Measurements from ENCODE around the gene CLDN24. TPM values are rescaled to one million over a fixed set of nuclear protein-coding genes. Genes with fewer than 3 reads are reported as not detected.

CLDN24 gene
- total RNA-seq, 1 donor from 2014 or later, result not detected

DNA sequence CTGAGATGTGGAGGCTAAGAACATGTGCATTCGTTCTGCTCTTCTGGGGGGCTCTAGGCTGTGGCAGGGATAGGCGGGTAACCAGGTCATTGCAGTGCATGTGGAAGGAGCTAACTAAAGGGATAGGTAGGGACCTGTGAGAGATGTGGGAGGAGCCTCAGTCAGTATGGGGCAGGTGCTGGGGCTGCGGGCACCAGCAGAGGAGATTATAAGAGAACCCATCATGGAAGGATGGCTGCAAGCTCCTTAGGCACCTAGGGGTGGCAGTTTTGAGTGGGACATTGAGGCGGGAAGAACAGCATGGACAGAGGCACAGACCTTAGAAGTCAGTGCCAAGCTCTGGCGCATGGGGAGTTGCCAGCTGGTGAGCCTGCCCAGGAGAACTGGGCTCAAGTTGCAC is 9.4 kb downstream of the CLDN24 start:
- TF ChIP-seq CTCF (conservative IDR thresholded peaks at IDR 0.05; ENCODE audit: low read depth, low read length), result no peak
- H3K4me3 ChIP-seq (ENCODE audit: low read depth, low read length), result no peak overlapping the region
- no peak for DNase-seq (ENCODE audit: low read depth)

DNA sequence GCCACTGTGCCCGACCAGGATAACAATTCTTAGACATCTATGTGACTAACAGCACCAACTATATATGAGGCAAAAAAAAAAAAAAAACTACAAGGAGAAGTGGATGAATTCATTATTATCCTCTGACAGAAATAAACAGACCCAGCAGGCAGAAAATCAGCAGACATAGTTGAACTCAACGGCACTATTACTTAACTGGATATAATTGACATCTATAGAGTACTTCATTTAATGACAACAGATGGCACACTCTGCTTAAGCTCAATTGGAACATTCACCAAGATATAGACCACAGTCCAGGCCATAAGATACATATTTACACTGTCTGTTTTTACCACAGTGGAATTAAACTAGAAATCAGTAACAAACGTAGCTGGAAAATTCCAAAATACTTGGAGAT is 15.4 kb downstream of the CLDN24 start:
- no peak overlapping the region for H3K4me3 ChIP-seq (ENCODE audit: low read depth, low read length)
- no peak for TF ChIP-seq CTCF (conservative IDR thresholded peaks at IDR 0.05; ENCODE audit: low read depth, low read length)
- no peak for DNase-seq (ENCODE audit: low read depth)

GRCh38 chr4:183304538-183304937 is 17.7 kb downstream of the CLDN24 start:
- TF ChIP-seq CTCF (conservative IDR thresholded peaks at IDR 0.05; ENCODE audit: low read depth, low read length), result no peak
- H3K4me3 ChIP-seq (ENCODE audit: low read depth, low read length), result no peak overlapping the region
- DNase-seq (ENCODE audit: low read depth), result no peak

GRCh38 chr4:183304067-183304466 is 18.2 kb downstream of the CLDN24 start:
- TF ChIP-seq CTCF (conservative IDR thresholded peaks at IDR 0.05; ENCODE audit: low read depth, low read length), result no peak
- no peak overlapping the region for H3K4me3 ChIP-seq (ENCODE audit: low read depth, low read length)
- no peak for DNase-seq (ENCODE audit: low read depth)

- no peak overlapping the region for H3K4me3 ChIP-seq (ENCODE audit: low read depth, low read length)
- TF ChIP-seq CTCF (conservative IDR thresholded peaks at IDR 0.05; ENCODE audit: low read depth, low read length), result no peak
- DNase-seq (ENCODE audit: low read depth), result no peak
Measured at GRCh38 chr4:183303301-183303700, 18.9 kb downstream of the CLDN24 start.

DNA sequence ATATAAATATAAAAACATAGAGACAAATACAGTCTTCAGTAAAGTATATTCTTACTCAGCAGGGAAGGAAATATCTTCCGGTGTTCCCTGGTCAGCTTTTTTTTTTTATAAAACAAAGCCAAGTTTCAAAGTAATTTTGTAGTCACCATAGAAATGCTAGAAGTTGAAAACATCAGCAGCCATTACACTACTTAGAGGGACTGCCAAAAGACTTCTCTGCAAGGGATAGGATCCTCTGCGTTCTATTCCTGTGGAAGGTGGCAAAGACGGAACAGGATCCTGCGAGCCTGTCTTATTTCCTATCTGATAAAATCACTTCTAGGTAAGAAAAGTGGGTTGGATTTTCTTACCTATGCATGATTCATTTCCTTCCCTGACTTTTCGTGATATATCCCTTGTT is 21.6 kb downstream of the CLDN24 start:
- no peak for DNase-seq (ENCODE audit: low read depth)
- no peak overlapping the region for H3K4me3 ChIP-seq (ENCODE audit: low read depth, low read length)
- TF ChIP-seq CTCF (conservative IDR thresholded peaks at IDR 0.05; ENCODE audit: low read depth, low read length), result no peak

DNA sequence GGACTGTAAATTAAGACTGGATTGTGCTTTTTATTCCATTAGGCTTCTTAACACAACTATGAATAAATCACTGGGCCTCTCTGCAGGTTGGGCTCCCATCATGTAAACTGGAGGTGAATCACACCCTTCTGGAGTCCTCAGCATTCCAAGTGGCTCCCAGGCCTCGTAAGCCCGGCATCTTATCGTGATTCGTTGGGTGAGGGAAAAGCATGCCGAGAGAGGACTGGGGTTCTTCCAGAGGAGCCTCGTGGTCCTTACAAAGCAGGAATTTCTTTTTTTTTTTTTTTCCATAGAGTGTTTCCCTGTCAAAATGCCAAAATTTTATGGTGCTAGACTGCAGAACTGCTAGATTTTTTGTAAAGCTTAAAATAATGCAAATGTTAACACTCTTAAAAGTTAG is 22.2 kb downstream of the CLDN24 start:
- no peak for DNase-seq (ENCODE audit: low read depth)

More for the DNA sequence above, 22.2 kb downstream of the CLDN24 start:
- no peak for TF ChIP-seq CTCF (conservative IDR thresholded peaks at IDR 0.05; ENCODE audit: low read depth, low read length)
- H3K4me3 ChIP-seq (ENCODE audit: low read depth, low read length), result no peak overlapping the region

Measured in epithelial cell of proximal tubule (primary cell).